ENCODE measurements around the gene NPB.
A peak's percentile ranks its signal among the peaks of the same experiment; 100 is the strongest.
"Not testable (repeated sequence)": the region's sequence is repeated elsewhere in the genome, so short reads cannot be mapped to it uniquely, and the experiment has no call there.

NPB gene

DNA sequence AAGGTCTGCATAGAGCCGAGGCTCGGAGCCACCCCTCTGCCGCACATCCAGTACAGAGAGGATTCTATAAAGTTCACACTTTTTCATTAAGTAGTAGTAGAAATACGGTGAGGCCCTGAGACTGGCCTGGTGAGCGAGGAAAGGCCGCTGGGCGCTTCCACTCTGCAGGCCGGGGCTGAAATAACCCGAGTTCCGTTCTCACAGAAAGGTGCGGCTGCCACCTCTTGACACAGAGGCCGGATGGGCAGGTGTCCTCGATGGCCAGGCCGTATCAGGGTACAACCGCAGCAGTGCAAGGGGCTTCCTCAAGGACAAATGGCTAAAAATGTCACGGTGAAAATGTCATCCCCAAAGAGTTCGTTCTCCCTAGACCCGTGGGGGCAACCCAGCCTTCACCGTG is 9.9 kb downstream of the NPB start:
- DNase-seq (ENCODE audit: low read depth in 2 of 2): no peak

DNA sequence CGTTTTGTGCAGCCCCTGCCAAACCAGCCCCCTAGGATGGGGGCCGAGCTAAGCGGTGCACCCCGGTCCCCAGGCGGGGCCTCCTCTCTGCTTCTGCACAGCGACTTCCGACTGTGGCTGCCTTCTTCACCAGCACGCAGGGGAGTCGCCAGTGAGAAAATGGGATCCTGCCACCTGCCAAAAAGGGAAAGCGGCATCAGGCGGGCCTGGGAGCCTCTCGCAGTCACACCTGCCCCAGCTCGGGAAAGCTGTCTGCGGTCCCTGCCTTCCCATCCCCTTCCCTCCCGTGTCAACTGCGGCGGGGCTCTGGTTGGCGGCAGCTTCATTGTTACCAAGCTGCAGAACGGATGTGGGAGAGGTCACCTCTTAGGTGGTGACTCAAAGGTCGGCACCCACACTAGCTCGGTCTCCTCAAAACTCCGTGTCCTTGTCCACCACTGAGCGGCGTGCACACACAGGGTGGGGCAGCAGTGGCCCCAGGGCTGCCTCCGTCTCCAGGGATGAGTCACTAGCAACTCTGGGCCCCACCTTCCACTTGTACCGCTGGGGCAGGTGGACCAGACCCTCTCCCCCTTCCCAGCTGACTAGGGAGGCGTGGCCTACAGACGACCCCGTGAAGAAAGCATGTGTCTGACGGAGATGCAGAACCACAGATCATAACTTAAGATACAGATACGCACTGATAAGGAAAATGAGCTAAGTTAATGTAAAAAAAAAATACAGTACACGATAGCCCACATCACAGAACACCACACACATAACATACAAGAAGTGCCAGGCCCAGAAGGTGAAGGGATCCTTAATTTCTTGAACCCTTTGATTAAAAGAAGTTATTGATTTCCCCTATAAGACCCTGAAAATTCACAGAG is 10.6 kb downstream of the NPB start:
- DNase-seq (ENCODE audit: low read depth in 2 of 2): no peak

DNA sequence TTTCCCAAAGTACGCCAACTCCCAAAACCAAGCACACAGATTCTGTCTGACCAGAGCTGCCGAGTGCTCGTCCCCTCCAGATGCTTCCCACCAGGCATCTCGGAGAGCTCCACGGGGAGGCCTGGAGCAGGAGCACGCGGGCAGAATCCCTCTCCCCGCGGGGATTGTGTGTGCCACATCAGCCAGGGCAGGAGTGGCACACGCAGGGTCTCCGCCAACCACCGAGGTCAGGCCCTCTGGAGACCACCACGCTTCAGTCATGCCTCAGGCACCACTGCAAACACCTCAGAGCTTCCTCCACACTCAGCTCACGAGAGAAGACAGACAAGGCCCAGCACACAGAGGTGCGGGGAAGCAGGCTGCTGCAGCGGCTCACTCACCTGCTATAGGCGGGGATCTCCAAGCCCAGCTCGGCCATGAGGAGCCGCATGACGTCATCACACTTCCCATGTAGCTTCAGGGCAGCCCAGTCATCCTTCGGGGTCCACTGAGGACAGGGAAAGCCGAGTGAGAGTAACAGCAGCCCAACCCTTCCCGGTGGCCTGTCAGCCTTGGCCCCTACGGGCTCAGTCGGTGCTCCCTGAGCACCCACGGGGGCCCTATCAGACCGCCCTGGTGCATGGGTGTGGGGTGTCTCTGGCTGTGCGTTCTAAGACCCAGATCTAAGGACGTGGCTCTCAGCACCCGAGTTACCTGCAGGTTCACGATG is 11.5 kb downstream of the NPB start:
- no peak for DNase-seq (ENCODE audit: low read depth in 2 of 2)

DNA sequence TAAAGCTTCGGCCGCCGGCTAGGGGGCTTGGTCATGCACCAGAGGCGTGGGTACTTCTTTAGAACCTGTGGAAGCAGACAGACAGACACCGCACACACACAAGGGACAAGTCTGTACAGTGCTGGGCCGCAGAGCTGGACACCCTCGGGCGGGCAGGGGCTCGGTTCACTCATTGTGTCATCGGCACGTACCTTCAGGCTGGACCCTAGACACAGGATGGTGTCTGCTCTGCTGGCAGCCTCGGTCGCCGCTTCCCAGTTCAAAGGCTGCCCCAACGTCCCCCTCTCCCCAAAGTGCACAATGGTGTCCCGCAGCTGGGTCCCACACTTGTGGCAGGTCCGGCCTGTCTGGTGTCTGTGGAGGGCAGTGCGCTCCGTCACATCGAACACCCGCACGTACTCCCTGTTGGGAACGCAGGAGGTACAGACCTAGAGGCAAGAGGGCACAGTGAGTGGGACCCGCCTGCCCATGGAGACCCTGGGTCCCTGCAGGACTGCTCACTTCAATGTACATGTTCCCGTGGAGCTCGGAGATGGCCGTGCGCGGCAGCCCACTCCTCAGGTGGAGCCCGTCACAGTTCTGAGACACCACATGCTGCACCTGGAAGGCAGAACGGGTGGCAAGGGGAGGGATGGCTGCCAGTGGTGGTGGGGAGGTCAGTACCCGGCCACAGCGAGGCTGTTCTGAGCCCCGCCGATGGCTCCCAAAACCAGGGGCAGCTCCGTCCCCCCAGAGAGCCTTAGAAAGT is 12.2 kb downstream of the NPB start:
- DNase-seq (ENCODE audit: low read depth in 2 of 2): no peak

DNA sequence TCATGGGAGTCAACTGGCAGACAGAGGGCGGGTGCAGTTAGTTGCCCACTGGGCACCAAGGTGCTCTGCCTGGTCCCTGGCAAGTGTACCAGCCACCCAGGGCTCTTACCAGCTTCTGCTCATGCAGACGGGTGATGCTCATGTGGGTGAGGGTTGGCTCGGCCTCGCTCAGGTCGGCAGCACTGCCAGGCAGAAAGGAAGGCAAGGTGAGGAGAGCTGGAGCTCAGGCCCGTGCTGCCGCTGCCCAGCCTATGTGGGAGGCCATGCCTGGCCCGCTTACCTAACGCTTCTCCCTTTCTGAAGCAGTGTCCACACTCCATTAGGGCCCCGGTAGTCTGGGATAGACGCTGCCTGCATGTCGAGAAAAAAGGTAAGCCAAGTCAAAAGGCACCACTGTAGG is 13.3 kb downstream of the NPB start:
- no peak for DNase-seq (ENCODE audit: low read depth in 2 of 2)

DNA sequence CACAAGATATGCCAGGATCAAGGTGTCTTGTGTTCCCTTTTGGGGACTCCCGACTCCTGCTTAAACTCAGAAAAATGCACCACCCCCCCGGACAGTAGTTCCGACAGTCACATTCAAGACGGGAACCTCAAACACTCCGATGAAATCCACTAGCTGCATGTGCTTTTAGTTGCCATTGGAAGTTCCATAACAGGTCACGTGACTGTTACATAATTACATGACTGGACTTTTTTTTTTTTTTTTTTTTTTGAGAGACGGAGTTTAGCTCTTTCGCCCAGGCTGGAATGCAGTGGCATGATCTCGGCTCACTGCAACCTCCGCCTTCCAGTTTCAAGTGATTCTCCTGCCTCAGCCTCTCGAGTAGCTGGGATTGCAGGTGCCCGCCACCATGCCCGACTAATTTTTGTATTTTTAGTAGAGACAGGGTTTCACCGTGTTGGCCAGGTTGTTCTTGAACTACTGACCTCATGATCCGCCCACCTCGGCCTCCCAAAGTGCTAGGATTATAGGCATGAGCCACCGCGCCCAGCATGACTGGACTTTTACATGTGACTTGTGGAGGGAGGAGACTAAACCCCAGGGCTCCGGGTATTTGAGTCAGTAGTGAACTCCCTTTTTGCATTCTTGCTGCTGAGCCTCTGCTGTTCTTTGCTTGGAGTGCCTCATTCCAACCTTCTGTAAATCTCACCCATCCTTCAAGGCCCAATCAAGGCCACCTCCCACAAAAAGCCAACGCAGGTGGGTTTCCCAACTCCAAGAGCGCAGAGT is 14.4 kb downstream of the NPB start:
- no peak for DNase-seq (ENCODE audit: low read depth in 2 of 2)

DNA sequence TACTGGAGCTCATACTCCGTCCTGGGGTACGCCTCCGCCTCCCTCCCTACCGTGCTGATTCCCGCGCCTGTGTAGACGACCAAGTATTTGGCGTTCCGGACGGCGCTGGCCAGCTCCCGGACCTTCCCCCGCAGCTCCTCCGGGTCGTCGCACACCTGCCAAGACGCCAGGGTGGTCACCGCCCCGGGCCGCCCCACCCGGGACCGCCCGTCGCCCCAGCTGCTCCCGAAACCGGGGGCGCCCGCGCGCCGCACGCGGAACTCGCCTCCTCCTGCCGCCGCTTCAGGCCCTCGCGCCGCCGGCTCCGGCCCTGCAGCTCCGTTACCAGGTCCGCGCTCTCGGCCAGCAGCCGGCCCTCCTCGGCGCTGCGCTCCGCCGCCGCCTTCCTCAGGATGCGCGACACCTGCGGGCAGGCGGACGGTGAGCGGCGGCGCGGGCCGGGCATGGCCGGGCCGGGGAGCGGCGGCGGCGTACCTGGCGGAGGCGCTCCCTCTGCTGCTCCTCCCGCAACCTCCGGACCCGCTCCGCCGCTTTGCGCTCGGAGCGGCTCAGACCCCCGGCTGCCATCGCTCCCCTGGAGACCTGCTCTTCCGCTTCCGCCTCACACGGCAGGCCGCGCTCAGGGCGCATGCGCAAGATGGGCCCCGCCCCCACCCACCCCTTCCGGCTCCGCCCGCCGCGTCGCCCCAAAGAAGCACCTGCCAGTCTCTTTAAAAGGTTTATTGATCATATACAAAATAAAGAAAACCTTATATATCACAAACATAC is 15.7 kb downstream of the NPB start, which contains the start of gene SIRT7:
TSS of gene SIRT7 (minus strand) at position 612 of the 768 bp plus-strand sequence. CDS start at position 567, 45 bp downstream.
- peak; percentile 71 to 72 for DNase-seq (ENCODE audit: low read depth in 2 of 2)

DNA sequence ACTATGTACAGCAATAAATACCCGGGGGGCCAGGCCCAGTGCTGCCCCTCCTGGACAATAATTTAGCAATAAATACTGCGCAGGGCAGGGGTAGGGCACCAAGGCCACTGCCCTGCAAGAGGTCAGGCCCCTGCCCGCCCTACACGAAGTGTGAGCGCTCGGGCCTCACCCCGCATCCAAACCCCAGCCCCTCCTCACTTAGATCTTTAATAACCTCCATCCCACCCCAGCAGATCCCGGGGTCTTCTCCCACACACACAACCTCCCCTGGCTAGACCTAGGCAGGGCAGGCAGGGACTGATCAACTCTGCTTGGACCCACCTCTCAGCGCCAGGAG is 16.3 kb downstream of the NPB start:
- DNase-seq (ENCODE audit: low read depth in 2 of 2): not testable (repeated sequence)

DNA sequence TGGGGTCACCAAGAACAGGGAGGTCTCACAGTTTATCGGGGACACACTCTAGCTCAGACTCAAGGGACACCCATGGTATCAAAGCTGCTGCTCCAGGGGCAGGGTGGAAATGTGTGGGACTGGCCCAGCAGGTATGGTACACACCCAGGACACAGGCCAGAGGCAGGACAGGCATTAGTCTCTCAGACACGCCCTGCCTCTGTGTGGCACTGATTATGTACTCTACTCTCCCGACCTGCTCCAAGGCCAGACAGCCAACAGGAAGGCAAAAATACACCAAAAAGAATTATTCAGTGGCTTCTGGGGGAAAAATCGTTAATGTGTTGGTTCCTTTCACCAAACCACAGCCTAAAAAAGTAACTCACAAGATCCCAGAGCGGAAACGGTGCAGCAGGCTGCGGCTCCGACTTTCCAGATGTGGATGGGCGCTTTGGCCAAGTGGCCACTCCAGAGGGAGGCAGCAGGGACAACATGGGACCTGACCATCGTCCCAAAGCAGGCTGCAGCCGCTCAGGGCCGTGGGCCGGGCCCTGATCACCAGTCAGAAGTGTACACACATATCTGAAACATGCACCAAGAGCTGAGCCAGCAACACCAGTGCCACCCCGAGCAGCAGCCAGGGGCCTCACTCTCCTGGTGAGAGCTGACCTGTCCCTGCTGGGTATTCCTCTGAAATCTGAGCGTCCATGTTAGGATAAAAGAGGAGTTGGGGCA is 17.0 kb downstream of the NPB start:
- DNase-seq (ENCODE audit: low read depth in 2 of 2): no peak

DNA sequence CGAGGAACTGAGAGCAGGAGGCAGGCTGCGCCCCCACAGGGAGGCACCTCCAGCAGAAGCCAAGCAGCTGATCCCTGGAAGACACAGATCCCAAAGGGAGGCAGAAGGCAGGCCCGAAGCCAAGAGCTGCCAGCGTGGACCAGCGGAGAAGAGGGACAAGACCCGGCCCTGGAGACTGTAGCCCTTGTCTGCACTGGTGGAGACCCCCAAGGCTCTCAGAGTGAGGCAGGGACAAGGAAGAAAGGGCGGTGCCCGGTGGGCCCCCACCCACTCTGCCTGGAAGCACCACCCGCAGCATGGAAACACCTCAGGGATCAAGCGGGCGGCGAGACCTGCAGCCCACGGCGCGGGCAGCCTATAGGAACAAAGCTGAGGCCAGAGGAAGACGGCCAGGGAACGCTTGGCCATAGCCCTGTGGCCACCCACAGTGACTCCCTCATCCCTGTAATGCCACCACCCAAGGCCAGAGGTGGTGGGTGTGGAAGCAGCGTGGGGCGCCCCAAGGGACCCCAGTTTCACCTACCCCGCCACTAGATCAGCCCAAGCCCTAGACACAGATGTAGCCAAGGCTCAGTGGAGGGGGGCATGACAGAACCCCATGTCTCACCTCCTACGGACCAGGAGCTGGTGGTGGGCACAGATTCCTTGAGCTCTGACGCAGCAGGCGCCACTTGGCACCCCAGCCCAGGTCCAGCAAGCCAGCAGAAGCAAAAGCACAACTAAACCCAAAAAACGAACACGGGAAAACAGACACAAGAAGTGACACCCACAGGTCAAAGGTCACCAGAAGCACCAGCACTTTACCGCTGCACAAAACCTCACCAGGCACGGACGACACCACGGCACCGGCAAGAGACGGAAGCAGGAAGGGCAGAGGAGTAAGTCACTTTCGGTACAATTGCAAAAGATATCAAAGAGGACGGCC is 18.8 kb downstream of the NPB start:
- no peak for DNase-seq (ENCODE audit: low read depth in 2 of 2)

DNA sequence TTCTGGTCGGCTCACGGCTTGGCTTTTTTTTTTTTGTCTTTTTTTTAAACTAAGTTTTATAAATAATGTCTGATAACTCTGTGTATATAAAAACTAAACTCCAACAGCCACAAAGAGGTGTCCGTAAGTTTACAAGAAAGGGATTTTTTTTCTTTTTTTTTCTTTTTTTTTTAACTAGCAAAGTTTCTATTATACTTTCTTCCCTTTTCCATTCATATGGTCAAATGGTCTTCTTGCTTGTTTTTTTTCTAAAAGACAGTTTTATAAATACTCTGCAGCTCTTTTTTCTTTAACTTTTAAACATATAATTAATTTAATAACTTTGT is 19.5 kb downstream of the NPB start:
- DNase-seq (ENCODE audit: low read depth in 2 of 2): no peak

DNA sequence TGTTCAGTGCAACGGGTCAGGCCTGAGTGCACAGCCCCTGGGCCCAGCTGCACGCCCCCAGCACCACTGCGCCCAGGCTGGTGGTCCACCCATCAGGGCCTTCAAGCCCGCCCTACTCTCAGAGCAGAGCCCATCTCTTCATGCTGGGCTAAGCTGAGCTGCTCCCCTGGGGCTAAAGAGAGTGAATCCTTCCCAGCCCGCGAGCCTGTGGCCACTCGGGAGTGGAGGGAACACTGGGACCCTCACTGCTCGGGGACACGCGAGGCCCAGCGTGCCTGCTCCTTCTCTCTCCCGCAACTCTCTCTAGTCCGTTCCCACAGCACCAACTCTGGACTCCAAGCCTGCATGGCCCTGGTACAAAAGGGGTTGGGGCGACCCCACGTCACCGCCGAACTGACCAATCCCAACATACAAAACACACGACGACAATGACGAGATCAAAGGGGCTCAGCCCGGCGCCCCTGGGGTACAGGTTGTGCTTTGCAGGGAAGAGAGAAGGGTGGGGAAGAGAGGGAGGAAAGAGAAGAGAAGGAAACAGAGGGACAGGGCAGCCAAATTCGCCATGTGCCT is 20.0 kb downstream of the NPB start:
- no peak for DNase-seq (ENCODE audit: low read depth in 2 of 2)

DNA sequence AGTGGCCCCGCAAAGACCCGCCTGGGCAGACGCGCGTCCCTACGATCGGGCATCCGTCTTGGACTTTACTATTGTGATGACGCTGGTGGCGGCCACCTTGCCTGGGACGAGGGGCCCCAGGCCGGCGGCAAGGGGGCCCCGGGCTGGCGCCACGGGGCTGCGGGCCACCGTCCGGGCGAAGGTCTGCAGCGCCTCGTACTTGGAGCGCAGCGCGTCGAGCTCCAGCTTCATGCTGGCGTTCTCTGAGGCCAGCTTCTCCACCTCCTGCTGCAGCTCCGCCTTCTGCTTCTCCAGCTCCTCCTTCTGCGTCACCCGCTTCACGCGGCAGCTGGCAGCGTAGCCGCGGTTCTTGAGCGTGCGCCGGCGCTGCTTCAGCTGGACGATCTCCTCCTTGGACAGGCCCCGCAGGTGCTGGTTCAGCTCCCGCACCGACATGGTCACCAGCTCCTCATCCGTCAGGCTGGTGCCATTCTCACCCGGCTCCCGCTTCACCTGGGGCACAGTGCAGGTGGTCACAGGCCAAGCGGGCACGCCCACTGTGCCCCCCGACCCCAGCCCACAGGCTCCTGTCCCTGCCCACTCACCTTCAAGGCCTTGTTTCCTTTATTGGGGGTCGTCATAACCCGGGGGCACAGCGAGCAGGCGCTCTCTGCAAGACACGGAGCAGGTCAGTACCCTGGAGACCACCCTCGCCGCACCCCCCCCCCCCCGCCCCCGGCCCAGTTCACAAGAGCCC is 20.7 kb downstream of the NPB start:
- no peak for DNase-seq (ENCODE audit: low read depth in 2 of 2)

DNA sequence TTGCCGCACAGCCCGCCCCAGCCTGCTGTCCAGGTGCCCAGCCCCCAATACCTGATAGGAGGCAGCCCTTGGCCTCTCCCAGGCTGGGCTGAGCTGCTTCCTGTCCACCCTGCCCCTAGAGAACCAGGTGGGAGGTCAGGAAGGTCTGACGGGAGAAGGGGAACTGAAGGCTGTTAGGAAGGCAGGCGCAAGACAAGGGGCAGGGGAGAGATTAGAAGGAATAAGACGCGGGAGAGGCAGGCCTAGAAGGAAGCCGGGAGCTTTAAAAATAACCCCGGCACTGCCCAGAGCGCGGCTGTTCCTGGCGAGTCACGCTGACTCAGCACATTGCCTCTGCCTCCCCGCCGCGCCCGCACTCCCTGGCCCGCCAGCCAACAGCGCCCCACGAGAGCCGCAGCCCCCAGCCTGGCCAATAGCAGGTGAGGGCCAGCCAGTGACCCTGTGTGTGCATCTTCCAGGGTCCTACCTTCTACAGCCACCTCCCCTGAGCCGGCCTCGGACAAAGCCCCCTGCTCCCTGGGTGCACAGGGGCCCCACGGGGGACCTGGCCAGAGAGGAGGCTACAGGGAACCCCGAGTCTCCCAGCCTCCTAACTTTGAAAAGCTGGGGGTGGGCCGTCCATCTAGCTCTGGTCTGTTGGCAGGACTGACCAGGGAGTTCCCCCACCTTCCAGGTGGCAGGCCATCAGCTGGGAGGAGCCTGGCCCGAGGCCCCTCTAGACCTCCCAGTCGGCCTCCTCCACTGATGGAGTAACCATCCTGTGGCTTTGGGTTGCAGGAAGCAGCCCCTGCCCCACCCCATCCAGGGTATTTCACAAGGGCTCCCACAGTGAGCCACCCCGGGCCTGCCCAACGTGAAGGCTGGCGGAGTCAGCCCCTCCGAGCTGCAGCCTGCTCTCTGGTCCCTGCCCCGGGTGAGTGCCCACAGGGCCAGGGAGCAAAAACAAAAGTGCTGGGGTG is 21.5 kb downstream of the NPB start:
- no peak for DNase-seq (ENCODE audit: low read depth in 2 of 2)

DNA sequence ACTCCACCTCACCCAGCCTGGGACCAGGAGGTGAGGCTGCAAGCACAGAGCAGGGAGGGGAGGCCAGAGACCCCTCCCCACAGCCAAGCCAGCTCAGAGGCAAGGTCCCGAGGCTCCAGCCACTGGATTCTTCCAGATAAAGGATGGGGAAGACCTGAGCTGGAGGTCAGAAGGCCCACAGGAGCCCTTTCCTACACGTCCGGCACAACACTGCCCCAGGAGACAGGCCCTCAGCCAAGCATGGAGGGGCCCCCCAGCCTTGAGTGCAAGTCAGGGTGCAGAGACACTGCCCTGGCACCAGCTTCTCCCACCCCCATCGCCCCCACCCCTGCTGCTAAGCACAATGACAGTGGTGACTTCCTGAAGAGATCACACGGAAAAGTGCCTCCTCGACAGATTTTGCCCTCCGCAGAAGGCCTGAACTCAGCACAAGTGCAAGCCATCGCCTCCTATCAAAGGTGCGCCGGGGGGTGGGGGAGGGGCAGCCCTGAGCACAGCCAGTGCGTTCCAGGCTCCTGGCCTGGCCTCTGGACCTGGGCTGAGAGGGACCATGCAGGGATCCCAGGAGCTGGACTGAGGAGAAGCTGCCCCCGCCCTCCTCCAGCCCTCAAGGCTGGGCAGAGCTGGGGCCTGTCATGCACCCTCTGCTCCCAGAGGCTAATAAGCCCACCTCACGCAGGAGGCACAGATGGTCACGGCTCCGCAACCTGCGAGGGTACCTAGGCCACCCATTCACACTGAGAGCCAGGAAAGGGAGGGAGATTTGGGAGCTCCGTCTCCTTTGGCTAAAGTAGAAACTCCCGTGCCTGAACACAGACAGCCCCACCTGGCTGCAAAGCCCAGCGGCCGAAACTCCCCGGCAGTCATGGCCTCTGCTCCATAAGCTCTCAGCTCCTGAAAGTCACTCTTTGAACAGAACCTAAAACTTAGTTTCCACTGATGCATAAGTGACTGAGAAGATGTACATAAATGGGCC is 22.8 kb downstream of the NPB start:
- no peak for DNase-seq (ENCODE audit: low read depth in 2 of 2)

DNA sequence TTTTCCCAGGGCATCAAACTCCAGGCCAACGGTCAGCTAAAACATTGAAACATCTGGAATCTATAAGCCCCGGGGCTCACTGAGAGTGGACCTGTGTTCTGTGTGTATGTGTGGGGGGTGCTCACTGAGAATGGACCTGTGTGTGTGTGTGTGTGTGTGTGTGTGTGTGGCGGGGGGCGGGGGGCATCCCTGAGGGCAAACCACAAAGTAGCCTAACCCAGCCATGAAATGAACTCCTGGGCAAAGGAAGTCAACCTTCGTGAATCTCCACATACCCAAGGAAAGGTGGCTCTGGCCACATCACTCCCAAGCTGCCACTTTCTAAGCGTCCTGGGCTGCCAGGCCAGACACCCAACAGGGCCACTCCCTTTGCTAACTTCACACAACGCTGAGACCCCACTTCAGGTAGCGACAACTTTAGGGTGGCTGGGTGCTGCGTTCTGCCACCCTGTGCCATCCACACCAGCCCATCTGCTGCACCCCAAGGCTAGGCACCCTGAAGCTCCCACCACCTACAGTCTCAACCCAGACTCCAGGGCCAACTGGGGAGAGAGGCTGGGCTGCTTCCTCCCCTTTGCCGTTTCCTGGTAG is 23.9 kb downstream of the NPB start:
- no peak for DNase-seq (ENCODE audit: low read depth in 2 of 2)

Data from stimulated activated CD4-positive, alpha-beta T cell treated with anti-CD3 and anti-CD28 coated beads, Interleukin-15, amount 100 ng/mL, for 48 hours (primary cell).